NB4 (cell line): ENCODE data around the gene ZNF81.

ENCODE experiments used
- DNase-seq: peaks from one replicate; pipeline ENCODE4 v3.0.0; 2010; ENCODE audit warnings: low read depth
- H3K4me3 ChIP-seq: one replicate; pipeline ENCODE4 v1.5.1; 2011; ENCODE audit warnings: mild to moderate bottlenecking, low read depth, low read length, moderate library complexity
- CTCF ChIP-seq: IDR thresholded peaks from one replicate; pipeline ENCODE4 v1.5.1; 2012; ENCODE audit warnings: low read depth, low read length
- MYC ChIP-seq: IDR thresholded peaks from 2 replicates; pipeline ENCODE4 v1.6.1; 2011; ENCODE audit warnings: low read depth, low read length
- POLR2A ChIP-seq: IDR thresholded peaks from 2 replicates; pipeline ENCODE4 v1.6.1; 2011; ENCODE audit warnings: mild to moderate bottlenecking; ENCODE audit not compliant: insufficient read length; ENCODE audit errors: extremely low read depth
- TF ChIP-seq, protein P1 (sequence below): IDR thresholded peaks from 2 replicates; pipeline ENCODE4 v1.6.1; 2011; ENCODE audit warnings: low read depth, low read length

Gene ZNF81

DNA sequence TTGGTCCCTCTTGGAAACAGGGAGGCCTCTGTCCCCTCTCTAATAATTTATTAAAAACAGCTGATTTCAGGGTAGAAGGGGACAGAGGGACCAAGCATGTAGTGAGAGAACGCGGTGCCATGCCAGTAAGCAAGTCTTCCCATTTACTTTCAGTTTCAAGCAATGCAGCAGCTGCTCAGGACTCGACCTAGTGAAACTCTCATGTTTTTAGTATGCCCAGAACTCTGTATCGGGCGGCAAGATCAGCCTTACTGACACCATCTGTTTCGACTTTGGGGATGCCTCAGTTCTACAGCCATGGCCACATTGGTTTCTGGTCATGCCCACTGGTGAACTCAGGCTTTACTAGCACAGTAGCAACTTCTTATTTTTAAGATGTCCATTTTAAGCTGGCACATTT lies 40.6 kb downstream of the ZNF81 start:
- H3K4me3 ChIP-seq = no peak overlapping the region
- DNase-seq = no peak
- TF ChIP-seq MYC (no peak), POLR2A (no peak), CTCF (no peak)
- TF ChIP-seq, protein P1, sequence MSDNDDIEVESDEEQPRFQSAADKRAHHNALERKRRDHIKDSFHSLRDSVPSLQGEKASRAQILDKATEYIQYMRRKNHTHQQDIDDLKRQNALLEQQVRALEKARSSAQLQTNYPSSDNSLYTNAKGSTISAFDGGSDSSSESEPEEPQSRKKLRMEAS = no peak

GRCh38 chrX:47878198-47878597 lies 41.5 kb downstream of the ZNF81 start:
- H3K4me3 ChIP-seq = no peak overlapping the region
- TF ChIP-seq, protein P1 = no peak
- no peak for TF ChIP-seq POLR2A
- DNase-seq = no peak

DNA sequence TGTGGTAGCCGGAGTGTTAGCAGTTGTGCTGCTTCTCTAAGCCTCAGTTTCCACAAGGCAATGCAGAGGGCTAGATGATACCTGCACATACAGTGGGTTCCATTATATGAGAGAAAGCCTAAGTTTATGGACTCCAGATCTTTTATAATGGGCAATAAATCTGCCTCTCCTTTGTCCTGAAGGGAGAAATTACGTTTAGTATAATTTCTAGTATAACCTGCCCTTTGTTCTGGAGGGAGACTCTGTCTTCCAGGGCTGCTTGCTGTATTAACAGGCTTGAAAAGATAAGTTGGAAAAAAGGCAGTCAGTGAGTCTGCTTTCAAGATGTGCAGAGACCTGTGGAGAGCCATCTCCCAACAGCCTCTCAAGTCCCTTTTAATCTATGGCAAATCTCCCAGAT lies 42.8 kb downstream of the ZNF81 start:
- H3K4me3 ChIP-seq = no peak overlapping the region
- TF ChIP-seq MYC = no peak
- TF ChIP-seq, protein P1 = no peak
- no peak for TF ChIP-seq CTCF
- no peak for TF ChIP-seq POLR2A
- no peak for DNase-seq

DNA sequence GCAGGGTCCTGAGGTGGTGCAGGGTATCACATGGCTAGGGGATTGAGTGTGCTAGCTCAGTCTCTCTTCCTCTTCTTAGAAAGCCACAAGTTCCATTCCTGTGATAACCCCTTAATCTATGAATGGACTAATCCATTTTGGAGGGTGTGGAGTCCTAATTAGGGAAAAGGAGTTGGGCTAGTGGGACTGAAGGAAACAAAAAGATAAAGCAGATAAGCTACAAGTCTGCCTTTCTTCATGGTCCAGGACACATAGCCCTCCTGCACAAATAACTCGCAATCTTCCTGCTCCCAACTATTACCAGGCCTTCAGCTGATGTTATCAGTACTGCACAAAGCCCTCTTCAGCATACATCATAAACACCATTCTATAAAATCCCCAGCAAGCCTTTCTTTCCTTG lies 44.2 kb downstream of the ZNF81 start:
- H3K4me3 ChIP-seq = no peak overlapping the region
- no peak for DNase-seq
- TF ChIP-seq CTCF (no peak), POLR2A (no peak), MYC (no peak)
- TF ChIP-seq, protein P1 = no peak

- H3K4me3 ChIP-seq = no peak overlapping the region
- TF ChIP-seq, protein P1 = no peak
- DNase-seq = no peak
Observed at GRCh38 chrX:47885501-47885900, 48.8 kb downstream of the ZNF81 start.

DNA sequence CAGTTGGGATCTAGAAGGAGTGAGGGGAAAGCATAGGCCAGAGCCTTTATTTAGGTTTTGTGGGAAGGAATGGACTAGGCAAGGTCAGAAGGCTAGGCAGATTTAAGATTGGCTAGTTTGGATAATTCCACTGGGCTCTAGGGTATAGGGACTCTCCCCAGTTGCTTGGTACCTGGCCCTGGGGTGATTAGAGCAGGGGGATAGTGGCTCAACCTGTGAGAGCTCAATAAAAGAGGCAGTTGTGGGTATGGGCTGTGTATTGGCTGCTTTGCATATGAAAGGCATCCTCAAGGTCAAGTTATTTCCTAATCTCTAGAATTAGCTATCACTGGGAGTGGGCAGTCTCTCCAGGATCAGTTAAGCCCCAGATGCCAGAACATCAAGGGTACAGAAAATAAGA lies 61.3 kb downstream of the ZNF81 start:
- TF ChIP-seq POLR2A (no peak), MYC (no peak), CTCF (no peak)
- TF ChIP-seq, protein P1 = no peak
- DNase-seq = no peak

DNA sequence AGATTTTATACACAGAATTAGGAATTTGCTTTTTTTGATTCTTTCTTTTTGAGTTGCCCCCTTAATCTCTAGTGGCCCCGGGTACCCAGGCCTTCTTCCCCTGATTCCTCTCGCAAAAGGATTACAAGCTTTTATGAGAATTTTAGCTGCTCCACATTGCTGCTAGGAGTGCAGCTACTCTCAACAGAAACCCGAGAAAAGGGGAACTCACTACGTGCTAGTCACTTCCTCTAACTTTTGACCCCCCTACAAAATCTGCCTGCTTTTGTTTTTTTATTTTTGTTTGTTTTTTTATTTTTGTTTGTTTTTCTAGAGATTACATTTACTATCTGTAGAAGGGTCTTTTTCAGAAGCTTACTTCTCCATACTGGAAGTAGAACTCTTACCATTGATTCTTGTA lies 64.1 kb downstream of the ZNF81 start:
- peak; percentile 70 for DNase-seq
- no peak for TF ChIP-seq MYC
- TF ChIP-seq, protein P1 = no peak
- TF ChIP-seq POLR2A = no peak
- TF ChIP-seq CTCF = no peak
- no peak overlapping the region for H3K4me3 ChIP-seq

More for the DNA sequence above, 61.3 kb downstream of the ZNF81 start:
- H3K4me3 ChIP-seq = no peak overlapping the region
